Natural killer cell (primary cell): ENCODE measurements around the gene MT4. TPM values are rescaled to one million over a fixed set of nuclear protein-coding genes. Genes with fewer than 3 reads are reported as not detected.

Experiments
- ATAC-seq, 3 donors: fragments of 150-1000 bp in 2 of 3; fragments of 200-7000 bp in 1 of 3; cut with Tn5 transposase; 1 replicate in 1 of 3; 2 replicates in 2 of 3; pipeline ENCODE4 v1.10.0; 2021; ENCODE audit warnings: mild to moderate bottlenecking in 2 of 3, moderate library complexity in 2 of 3
- DNase-seq, 2 donors: peaks; one replicate each; pipeline versions ENCODE4 v3.0.0 to v3.0.0-alpha.2; 2013 to 2021; ENCODE audit warnings: mixed read lengths in 1 of 2
- H3K27ac ChIP-seq: one replicate; pipeline ENCODE4 v1.5.1; 2013; ENCODE audit warnings: mild to moderate bottlenecking, low read length
- H3K27me3 ChIP-seq: one replicate; pipeline ENCODE4 v1.6.1; 2013; ENCODE audit warnings: low read length; ENCODE audit not compliant: control insufficient read depth, insufficient read depth
- H3K36me3 ChIP-seq: one replicate; pipeline ENCODE4 v1.6.1; 2013; ENCODE audit warnings: low read length; ENCODE audit not compliant: control insufficient read depth, insufficient read depth
- H3K4me1 ChIP-seq: one replicate; pipeline ENCODE4 v1.6.1; 2013; ENCODE audit warnings: low read length; ENCODE audit not compliant: control insufficient read depth, insufficient read depth
- H3K4me3 ChIP-seq: one replicate; pipeline ENCODE4 v1.5.1; 2013; ENCODE audit warnings: low read length
- H3K9me3 ChIP-seq: one replicate; pipeline ENCODE4 v1.6.1; 2013; ENCODE audit warnings: low read length; ENCODE audit not compliant: control insufficient read depth, insufficient read depth
- H3K27ac Mint-ChIP-seq, 2 donors: one replicate each; pipeline ENCODE4 v1.8.0; 2022; ENCODE audit warnings: mild to moderate bottlenecking in 2 of 2, mixed read lengths in 2 of 2, moderate library complexity in 1 of 2
- H3K27me3 Mint-ChIP-seq, 2 donors: one replicate each; pipeline ENCODE4 v1.8.0; 2022; ENCODE audit warnings: low read depth in 2 of 2, mixed read lengths in 2 of 2
- H3K36me3 Mint-ChIP-seq: one replicate; pipeline ENCODE4 v1.8.0; 2022; ENCODE audit warnings: mixed read lengths
- H3K4me1 Mint-ChIP-seq, 2 donors: one replicate each; pipeline ENCODE4 v1.8.0; 2022; ENCODE audit warnings: mixed read lengths in 2 of 2
- H3K4me3 Mint-ChIP-seq: one replicate; pipeline ENCODE4 v1.8.0; 2022; ENCODE audit warnings: mild to moderate bottlenecking, moderate library complexity, mixed read lengths
- H3K9me3 Mint-ChIP-seq, 2 donors: one replicate each; pipeline ENCODE4 v1.8.0; 2022; ENCODE audit warnings: mixed read lengths in 2 of 2
- CTCF ChIP-seq: fragments of 200-600 bp; IDR thresholded peaks from one replicate; pipeline ENCODE4 v1.8.0; 2022; ENCODE audit warnings: antibody characterized with exemption
- WGBS: methylation state at CpG from one replicate; pipeline ENCODE4 v1.1.7; 2013; ENCODE audit warnings: missing lambda C conversion rate; ENCODE audit not compliant: insufficient coverage; 5-methylcytosine and 5-hydroxymethylcytosine counted together
- intact Hi-C: fragments of 100-400 bp; cut with micrococcal nuclease; formaldehyde crosslinking; loops from one replicate; pipeline ENCODE4 v1.14.2; 2022
- total RNA-seq, 4 donors: library from RNA; stranded (reverse); fragments of 120-200 nt in 1 of 4; gene quantifications; one replicate each; pipeline versions ENCODE4 v1.2.3 to v1.2.4, GENCODE V29; 2013 to 2022

MT4 gene
- total RNA-seq, 3 donors from 2014 or later (not counting 1 experiment from before 2014, with no cell fraction given) = not detected

GRCh38 chr16:56551796-56552738 lies 12.8 kb upstream of the MT4 start:
- no peaks in the 10 kb centered on the region for H3K9me3 Mint-ChIP-seq
- peaks cover 12 to 30% of the 10 kb centered on the region in 2 donors for H3K27me3 Mint-ChIP-seq
- H3K27me3 ChIP-seq = no peaks in the 10 kb centered on the region
- no peaks in the 10 kb centered on the region for H3K9me3 ChIP-seq
- no peak overlapping the region for H3K4me3 Mint-ChIP-seq
- peaks cover 6 to 10% of the 10 kb centered on the region in 2 donors for H3K4me1 Mint-ChIP-seq
- DNase-seq (no peak), ATAC-seq (no peak)
- no peaks in the 10 kb centered on the region for H3K36me3 ChIP-seq
- no peaks in the 10 kb centered on the region for H3K36me3 Mint-ChIP-seq
- TF ChIP-seq CTCF = no peak
- intact Hi-C loops = no loop called here
- no peak overlapping the region for H3K27ac Mint-ChIP-seq
- no peak overlapping the region for H3K4me3 ChIP-seq
- H3K4me1 ChIP-seq = peaks cover 7% of the 10 kb centered on the region
- WGBS = 50% methylated on average over 10 of the region's 11 CpGs
- no peak overlapping the region for H3K27ac ChIP-seq

- peaks cover 22 to 39% of the 10 kb centered on the region in 2 donors for H3K27me3 Mint-ChIP-seq
- H3K36me3 Mint-ChIP-seq = no peaks in the 10 kb centered on the region
- ATAC-seq (no peak), DNase-seq (no peak)
- Histone ChIP-seq H3K27me3 (no peaks in the 10 kb centered on the region), H3K27ac (no peak overlapping the region), H3K36me3 (no peaks in the 10 kb centered on the region), H3K4me1 (no peaks in the 10 kb centered on the region), H3K4me3 (no peak overlapping the region), H3K9me3 (no peaks in the 10 kb centered on the region)
- no peak for TF ChIP-seq CTCF
- H3K4me3 Mint-ChIP-seq = no peak overlapping the region
- no peaks in the 10 kb centered on the region for H3K4me1 Mint-ChIP-seq
- intact Hi-C loops = no loop called here
- 87% methylated on average over 10 of the region's 10 CpGs for WGBS
- no peak overlapping the region for H3K27ac Mint-ChIP-seq
- no peaks in the 10 kb centered on the region for H3K9me3 Mint-ChIP-seq
Measured at GRCh38 chr16:56554441-56554840, 10.4 kb upstream of the MT4 start.

GRCh38 chr16:56558024-56558747 lies 6.7 kb upstream of the MT4 start:
- Histone ChIP-seq H3K9me3 (no peaks in the 10 kb centered on the region), H3K36me3 (no peaks in the 10 kb centered on the region), H3K4me1 (no peaks in the 10 kb centered on the region), H3K4me3 (no peak overlapping the region), H3K27me3 (no peaks in the 10 kb centered on the region), H3K27ac (no peak overlapping the region)
- intact Hi-C loops = no loop called here
- ATAC-seq (no peak), DNase-seq (no peak)
- TF ChIP-seq CTCF = no peak
- 81% methylated on average over 8 of the region's 8 CpGs for WGBS
- no peaks in the 10 kb centered on the region for H3K36me3 Mint-ChIP-seq
- H3K27ac Mint-ChIP-seq = no peak overlapping the region
- H3K9me3 Mint-ChIP-seq = no peaks in the 10 kb centered on the region
- H3K27me3 Mint-ChIP-seq = peaks cover 25 to 37% of the 10 kb centered on the region in 2 donors
- no peak overlapping the region for H3K4me3 Mint-ChIP-seq
- peaks cover 0 to 3% of the 10 kb centered on the region in 2 donors for H3K4me1 Mint-ChIP-seq
